GM23248 (cell line): ENCODE data around the gene FAM117A.

Experiments used
- EZH2 ChIP-seq: fragments of 200-600 bp; sonication (generic); IDR thresholded peaks from 2 replicates; pipeline ENCODE4 v1.6.1; 2018; ENCODE audit warnings: antibody characterized with exemption, mild to moderate bottlenecking; ENCODE audit not compliant: insufficient read depth, poor library complexity, severe bottlenecking
- EZH2phosphoT487 ChIP-seq: fragments of 200-600 bp; sonication (generic); IDR thresholded peaks from 2 replicates; pipeline ENCODE4 v1.6.1; 2018; ENCODE audit warnings: antibody characterized with exemption, moderate library complexity, mild to moderate bottlenecking, low read depth; ENCODE audit not compliant: insufficient read depth

- TF ChIP-seq EZH2 (no peak), EZH2phosphoT487 (no peak)
Measured at GRCh38 chr17:49688848-49689247, 75.1 kb downstream of the FAM117A start.
